PC-3 (cell line): ENCODE results near the gene CCDC30.

Source experiments
- EZH2phosphoT487 ChIP-seq: fragments of 300-600 bp; sonication (generic); IDR thresholded peaks from 2 replicates; pipeline ENCODE4 v1.6.1; 2018; ENCODE audit warnings: mild to moderate bottlenecking, antibody characterized with exemption, low read length, borderline replicate concordance
- TF ChIP-seq, protein P1 (sequence below): fragments of 300-600 bp; sonication (generic); conservative IDR thresholded peaks from 2 replicates; pipeline ENCODE4 v1.5.1; 2017; ENCODE audit warnings: antibody characterized with exemption, low read depth, mild to moderate bottlenecking, low read length

DNA sequence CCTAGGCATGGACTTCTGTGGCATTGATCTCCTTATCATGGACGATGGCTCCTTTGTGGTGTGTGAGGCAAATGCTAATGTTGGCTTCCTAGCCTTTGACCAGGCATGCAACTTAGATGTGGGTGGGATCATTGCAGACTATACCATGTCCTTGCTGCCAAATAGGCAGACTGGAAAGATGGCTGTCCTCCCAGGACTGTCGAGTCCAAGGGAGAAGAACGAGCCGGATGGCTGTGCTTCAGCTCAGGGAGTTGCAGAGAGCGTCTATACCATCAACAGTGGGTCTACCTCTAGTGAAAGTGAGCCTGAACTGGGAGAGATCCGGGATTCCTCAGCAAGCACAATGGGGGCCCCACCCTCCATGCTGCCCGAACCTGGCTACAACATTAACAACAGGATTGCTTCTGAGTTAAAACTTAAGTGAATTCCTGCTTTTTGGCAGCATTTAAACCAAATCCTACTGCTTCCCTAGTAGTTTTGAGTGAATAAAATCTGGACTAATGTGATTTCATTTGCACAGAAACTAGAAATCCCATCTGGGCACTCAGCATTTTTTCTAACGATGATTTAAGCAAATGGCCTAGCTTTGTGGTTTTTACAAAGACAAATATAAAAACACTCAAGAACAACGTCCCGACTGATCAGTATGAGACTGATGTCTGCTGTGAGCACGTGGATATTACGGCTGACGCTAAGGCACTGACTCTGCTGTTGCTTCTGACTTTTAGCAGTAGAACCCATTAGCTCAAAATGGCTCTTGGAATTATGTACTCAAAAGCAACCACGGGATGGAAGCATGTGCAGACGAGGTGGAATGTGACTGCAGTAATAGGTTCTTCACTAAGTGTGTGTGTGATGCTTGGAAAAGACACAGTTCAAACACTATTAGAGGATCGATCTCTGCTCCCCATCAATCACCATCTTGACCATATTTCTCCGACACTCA, 48.3 kb upstream of the CCDC30 start:
- TF ChIP-seq, protein P1, sequence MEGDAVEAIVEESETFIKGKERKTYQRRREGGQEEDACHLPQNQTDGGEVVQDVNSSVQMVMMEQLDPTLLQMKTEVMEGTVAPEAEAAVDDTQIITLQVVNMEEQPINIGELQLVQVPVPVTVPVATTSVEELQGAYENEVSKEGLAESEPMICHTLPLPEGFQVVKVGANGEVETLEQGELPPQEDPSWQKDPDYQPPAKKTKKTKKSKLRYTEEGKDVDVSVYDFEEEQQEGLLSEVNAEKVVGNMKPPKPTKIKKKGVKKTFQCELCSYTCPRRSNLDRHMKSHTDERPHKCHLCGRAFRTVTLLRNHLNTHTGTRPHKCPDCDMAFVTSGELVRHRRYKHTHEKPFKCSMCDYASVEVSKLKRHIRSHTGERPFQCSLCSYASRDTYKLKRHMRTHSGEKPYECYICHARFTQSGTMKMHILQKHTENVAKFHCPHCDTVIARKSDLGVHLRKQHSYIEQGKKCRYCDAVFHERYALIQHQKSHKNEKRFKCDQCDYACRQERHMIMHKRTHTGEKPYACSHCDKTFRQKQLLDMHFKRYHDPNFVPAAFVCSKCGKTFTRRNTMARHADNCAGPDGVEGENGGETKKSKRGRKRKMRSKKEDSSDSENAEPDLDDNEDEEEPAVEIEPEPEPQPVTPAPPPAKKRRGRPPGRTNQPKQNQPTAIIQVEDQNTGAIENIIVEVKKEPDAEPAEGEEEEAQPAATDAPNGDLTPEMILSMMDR: no peak
- no peak for TF ChIP-seq EZH2phosphoT487
